ENCODE results near the gene SPRED3. TPM values are rescaled to one million over a fixed set of nuclear protein-coding genes. Genes with fewer than 3 reads are reported as not detected.

Gene SPRED3
- total RNA-seq, 1 donor from 2014 or later, result 0.83 TPM

DNA sequence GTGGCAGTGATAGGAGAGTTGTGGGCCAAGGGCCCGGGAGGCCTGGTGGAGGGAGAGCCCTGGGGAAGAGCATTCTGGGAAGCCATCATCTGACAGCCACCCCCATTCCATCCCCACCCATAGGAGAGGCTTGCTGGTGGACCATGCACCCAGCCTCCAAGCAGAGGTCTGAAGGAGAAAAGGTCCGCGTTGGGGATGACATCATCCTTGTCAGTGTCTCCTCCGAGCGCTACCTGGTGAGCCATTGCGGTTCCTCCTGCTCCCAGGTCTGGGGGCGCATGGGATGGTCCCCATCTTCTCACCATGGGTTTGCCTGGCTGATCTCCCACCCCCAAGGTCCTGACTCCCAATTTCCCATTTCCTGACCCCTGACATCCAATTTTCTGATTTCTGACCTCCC is 55.5 kb downstream of the SPRED3 start:
- no peak for DNase-seq (ENCODE audit: low read depth)

DNA sequence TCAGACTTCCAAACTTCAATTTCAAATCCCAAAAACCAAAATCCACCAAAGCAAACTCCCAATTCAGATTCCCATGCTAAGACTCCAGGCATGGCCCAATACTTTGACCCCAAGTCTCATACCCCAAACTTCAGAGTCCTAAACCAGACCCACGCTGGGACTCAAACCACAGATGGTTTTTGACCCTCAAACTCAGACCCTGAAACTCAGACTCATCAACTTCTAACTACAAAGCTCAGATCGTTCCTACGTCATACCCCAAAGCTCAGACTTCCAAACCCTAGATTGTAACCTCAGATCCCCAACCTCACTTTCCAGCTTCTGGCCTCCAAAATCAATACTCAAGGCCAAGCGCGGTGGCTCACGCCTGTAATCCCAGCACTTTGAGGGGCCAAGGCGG is 56.9 kb downstream of the SPRED3 start:
- DNase-seq (ENCODE audit: low read depth), result no peak

DNA sequence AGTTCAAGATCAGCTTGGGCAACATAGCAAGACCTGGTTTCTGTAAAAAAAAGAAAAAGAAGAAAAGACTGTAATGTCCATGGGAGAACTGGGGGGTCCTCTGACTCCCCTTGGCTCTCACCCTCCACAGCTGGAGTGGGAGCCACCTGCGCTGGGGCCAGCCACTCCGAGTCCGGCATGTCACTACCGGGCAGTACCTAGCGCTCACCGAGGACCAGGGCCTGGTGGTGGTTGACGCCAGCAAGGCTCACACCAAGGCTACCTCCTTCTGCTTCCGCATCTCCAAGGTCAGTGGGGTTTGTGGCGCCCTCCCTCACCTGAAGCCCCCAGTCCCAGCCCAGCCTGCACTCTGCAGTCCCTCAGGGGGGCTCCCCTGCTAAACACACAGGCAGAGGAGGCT is 59.7 kb downstream of the SPRED3 start:
- DNase-seq (ENCODE audit: low read depth), result no peak

Other genes starting within 250 kb of the SPRED3 start
- gene DPF1, start 164.5 kb upstream of the SPRED3 start, total RNA-seq, result 1.2 and 1.7 TPM in 2 replicates
- gene PPP1R14A, start 132.3 kb upstream of the SPRED3 start, total RNA-seq, result not detected in 2 replicates
- 0.11 TPM in 1 of 2 replicates, not detected in the other for gene SPINT2, start 124.1 kb upstream of the SPRED3 start, total RNA-seq
- gene C19orf33, start 84.4 kb upstream of the SPRED3 start, total RNA-seq, result not detected in 2 replicates
- gene YIF1B, start 72.8 kb upstream of the SPRED3 start, total RNA-seq, result 51.6 and 68.5 TPM in 2 replicates
- gene KCNK6, start 68.9 kb upstream of the SPRED3 start, total RNA-seq, result 1.2 and 2.3 TPM in 2 replicates
- gene CATSPERG, start 52.9 kb upstream of the SPRED3 start, total RNA-seq, result 0.78 and 1.1 TPM in 2 replicates
- gene PSMD8, start 14.1 kb upstream of the SPRED3 start, total RNA-seq, result 391 and 475 TPM in 2 replicates
- gene GGN, start 663 bp upstream of the SPRED3 start, total RNA-seq, result 0.36 and 0.59 TPM in 2 replicates
- 11.7 and 11.8 TPM in 2 replicates for gene FAM98C, start 14.4 kb downstream of the SPRED3 start, total RNA-seq
- gene RASGRP4, start 37.5 kb downstream of the SPRED3 start, total RNA-seq, result 0.16 and 0.19 TPM in 2 replicates
- 166 and 168 TPM in 2 replicates for gene RYR1, start 45.0 kb downstream of the SPRED3 start, total RNA-seq
- 0.13 and 0.57 TPM in 2 replicates for gene MAP4K1, start 229.3 kb downstream of the SPRED3 start, total RNA-seq
- 228 and 269 TPM in 2 replicates for gene EIF3K, start 230.5 kb downstream of the SPRED3 start, total RNA-seq